K562 (cell line): ENCODE data around the gene LRRC4B. TPM values are rescaled to one million over a fixed set of nuclear protein-coding genes. Genes with fewer than 3 reads are reported as not detected.
A peak's percentile ranks its signal among the peaks of the same experiment; 100 is the strongest.

Source experiments
- ATAC-seq: fragments of 200-7000 bp; cut with Tn5 transposase; 3 replicates; pipeline ENCODE4 v1.9.1; 2020; ENCODE audit warnings: moderate library complexity
- BruUV-seq: library from RNA; stranded (reverse); fragments of 400-500 nt; replicated peaks from 2 replicates; lab custom pipeline; 2021; lab: Mats Ljungman, UMichigan
- CTCF ChIA-PET: fragments of 300-600 bp; formaldehyde crosslinking; extraction: SDS; loops from one replicate; lab custom pipeline; 2021; ENCODE audit warnings: low intra/inter-chr PET ratio; lab: Yijun Ruan, JAX
- POLR2A ChIA-PET: fragments of 300-600, 350-650 bp; sonication (Branson Sonifier 250); formaldehyde crosslinking; extraction: SDS; loops from one replicate; lab custom pipeline; 2021; ENCODE audit warnings: antibody characterized with exemption, inconsistent platforms; lab: Yijun Ruan, JAX
- DNase-seq, 4 experiments: peaks; one replicate each; pipeline versions ENCODE4 v3.0.0 to v3.0.0-alpha.2; 2011 to 2018; ENCODE audit warnings: low spot score in 3 of 4, mixed read lengths in 3 of 4; ENCODE audit errors: extremely low read depth in 1 of 4
- FAIRE-seq: peaks from 2 replicates; lab custom pipeline; 2011; peaks lifted over from hg19 to GRCh38; lab: Jason Lieb, UNC
- H2AFZ ChIP-seq: 2 replicates; pipeline ENCODE4 v1.6.0; 2011; ENCODE audit warnings: low read depth, low read length, control low read depth, inconsistent platforms
- H3K27ac ChIP-seq: fragments of 200-600 bp; 3 replicates; pipeline ENCODE4 v1.8.0; 2011; ENCODE audit warnings: low read depth, mild to moderate bottlenecking, control low read depth, inconsistent platforms, low read length, moderate library complexity, mixed read lengths; ENCODE audit errors: extremely low read depth
- H3K27me3 ChIP-seq, 2 experiments: fragments of 300-600 bp in 1 of 2; 2 replicates in 1 of 2; 3 replicates in 1 of 2; pipeline versions ENCODE4 v1.6.0 to v1.8.0; 2011; ENCODE audit warnings: inconsistent platforms in 2 of 2, low read length in 2 of 2, mild to moderate bottlenecking in 1 of 2, mixed read lengths in 1 of 2, moderate library complexity in 1 of 2; ENCODE audit not compliant: control insufficient read depth in 2 of 2, insufficient read depth in 2 of 2
- H3K36me3 ChIP-seq: fragments of 300-600 bp; 3 replicates; pipeline ENCODE4 v1.8.0; 2011; ENCODE audit warnings: mild to moderate bottlenecking, low read length, inconsistent platforms; ENCODE audit not compliant: control insufficient read depth, insufficient read depth
- H3K4me1 ChIP-seq, 2 experiments: fragments of 200-600 bp in 1 of 2; replicated peaks in 1 of 2; 2 replicates in 1 of 2; 3 replicates in 1 of 2; pipeline versions ENCODE4 v1.5.1 to v1.8.0; 2011; ENCODE audit warnings: inconsistent platforms in 2 of 2, low read length in 2 of 2, mild to moderate bottlenecking in 1 of 2, mixed read lengths in 1 of 2, moderate library complexity in 1 of 2; ENCODE audit not compliant: control insufficient read depth in 2 of 2, insufficient read depth in 2 of 2
- H3K4me2 ChIP-seq: 2 replicates; pipeline ENCODE4 v1.6.1; 2011; ENCODE audit warnings: low read length, control low read depth, inconsistent platforms, mixed read lengths; ENCODE audit not compliant: insufficient read depth
- H3K4me3 ChIP-seq: fragments of 200-600 bp; sonication (generic), shearing (Covaris generic); 2 replicates; pipeline ENCODE4 v1.5.1; 2016; ENCODE audit warnings: control low read depth, inconsistent platforms
- H3K79me2 ChIP-seq: fragments of 200-600 bp; 3 replicates; pipeline ENCODE4 v1.8.0; 2011; ENCODE audit warnings: low read length, inconsistent platforms; ENCODE audit not compliant: control insufficient read depth, insufficient read depth
- H3K9ac ChIP-seq, 2 experiments: 2 replicates each; pipeline versions ENCODE4 v1.6.0 to v1.6.1; 2011; ENCODE audit warnings: low read depth in 2 of 2, low read length in 2 of 2, control low read depth in 1 of 2, inconsistent platforms in 1 of 2, mild to moderate bottlenecking in 1 of 2, mixed read lengths in 1 of 2; ENCODE audit not compliant: insufficient read depth in 1 of 2
- H3K9me1 ChIP-seq: one replicate; pipeline ENCODE4 v1.6.0; 2011; ENCODE audit warnings: inconsistent platforms, mild to moderate bottlenecking, low read length, moderate library complexity; ENCODE audit not compliant: control insufficient read depth, insufficient read depth
- H3K9me3 ChIP-seq: replicated peaks from 2 replicates; pipeline ENCODE4 v1.5.1; 2011; ENCODE audit warnings: low read depth, low read length, inconsistent platforms; ENCODE audit not compliant: control insufficient read depth, insufficient read depth
- H4K20me1 ChIP-seq: replicated peaks from 2 replicates; pipeline ENCODE4 v1.6.1; 2011; ENCODE audit warnings: low read length, inconsistent platforms, mixed read lengths; ENCODE audit not compliant: control insufficient read depth, insufficient read depth
- ARHGAP35 ChIP-seq: fragments of 450-650 bp; IDR thresholded peaks from 2 replicates; pipeline ENCODE4 v1.6.1; 2018; ENCODE audit not compliant: partially characterized antibody
- MTF1 ChIP-seq: fragments of 250-450 bp; sonication (Bioruptor Pico); IDR thresholded peaks from 2 replicates; pipeline ENCODE4 v1.9.0; 2021; ENCODE audit warnings: moderate library complexity, mild to moderate bottlenecking, inconsistent platforms, borderline replicate concordance
- NEUROD1 ChIP-seq: fragments of 150-350 bp; IDR thresholded peaks from 2 replicates; pipeline ENCODE4 v1.6.1; 2014; ENCODE audit warnings: borderline replicate concordance, low read length, low read depth; ENCODE audit not compliant: partially characterized antibody
- POLR2G ChIP-seq: fragments of 200-400 bp; formaldehyde crosslinking; IDR thresholded peaks from 2 replicates; pipeline ENCODE4 v1.6.1; 2017; ENCODE audit warnings: low read depth, mild to moderate bottlenecking, antibody characterized with exemption, low read length, moderate library complexity
- WGBS: fragments of 100-300 bp; shearing (Covaris generic); methylation state at CpG from one replicate; pipeline ENCODE4 v1.1.6; 2016; ENCODE audit warnings: low coverage, mixed read lengths; ENCODE audit not compliant: insufficient coverage; ENCODE audit errors: missing lambda C conversion rate; 5-methylcytosine and 5-hydroxymethylcytosine counted together
- in situ Hi-C: fragments of 300-500 bp; cut with MboI; formaldehyde crosslinking; loops from 4 replicates; pipeline ENCODE4 v1.15.0; 2018; ENCODE audit warnings: inconsistent platforms, mixed read lengths
- intact Hi-C: fragments of 100-400 bp; cut with micrococcal nuclease; formaldehyde crosslinking; loops from 2 replicates; pipeline ENCODE4 v1.14.2; 2022
- polyA plus RNA-seq, 8 experiments: library from polyadenylated mRNA; depleted of rRNA in 4 of 8; stranded (reverse) in 5 of 8; unstranded in 3 of 8; fragments of >200 nt; fragmentation: Nextera tagmentation in 2 of 8; fragmentation: Illumina TruSeq in 1 of 8; extraction: Ambion mirVana in 2 of 8; extraction: Trizol in 1 of 8; gene quantifications; 2 replicates each; pipeline versions ENCODE4 v1.2.1 to v1.2.3, GENCODE V29; 2011 to 2014; ENCODE audit warnings: inconsistent platforms in 1 of 8, missing spikeins in 1 of 8
- total RNA-seq, 7 experiments: library from RNA; depleted of rRNA in 6 of 7; stranded (reverse); fragments of >200 nt in 6 of 7; fragmentation: Illumina TruSeq in 2 of 7; extraction: Trizol in 2 of 7; gene quantifications; 2 replicates each; pipeline versions ENCODE4 v1.2.1 to v1.2.3, GENCODE V29; 2011 to 2021; ENCODE audit warnings: low replicate concordance in 1 of 7
- TF ChIP-seq, protein P1 (sequence below): fragments of 250-450 bp; sonication (Bioruptor Pico); IDR thresholded peaks from 2 replicates; pipeline ENCODE4 v1.4.0; 2020; ENCODE audit warnings: borderline replicate concordance
- TF ChIP-seq, protein P2 (sequence below): fragments of 150-350 bp; IDR thresholded peaks from 2 replicates; pipeline ENCODE4 v1.6.1; 2014; ENCODE audit warnings: low read depth, mild to moderate bottlenecking, low read length, borderline replicate concordance
- TF ChIP-seq, protein P3 (sequence below), 2 experiments: fragments of 250-450 bp in 1 of 2; fragments of 450-650 bp in 1 of 2; sonication (Bioruptor Pico) in 1 of 2; IDR thresholded peaks; 2 replicates each; pipeline versions ENCODE4 v1.6.1 to v1.8.0; 2016 to 2021; ENCODE audit warnings: mild to moderate bottlenecking in 2 of 2, moderate library complexity in 2 of 2, missing compliant biosample characterization in 1 of 2, missing genetic modification characterization in 1 of 2

LRRC4B gene
- total and polyA plus RNA-seq, 9 of the 15 experiments (the other 6 are each of a cell fraction or from before 2014, with no cell fraction given) = 0.18 to 9.6 (median 2.9) TPM; not detected in 2

DNA sequence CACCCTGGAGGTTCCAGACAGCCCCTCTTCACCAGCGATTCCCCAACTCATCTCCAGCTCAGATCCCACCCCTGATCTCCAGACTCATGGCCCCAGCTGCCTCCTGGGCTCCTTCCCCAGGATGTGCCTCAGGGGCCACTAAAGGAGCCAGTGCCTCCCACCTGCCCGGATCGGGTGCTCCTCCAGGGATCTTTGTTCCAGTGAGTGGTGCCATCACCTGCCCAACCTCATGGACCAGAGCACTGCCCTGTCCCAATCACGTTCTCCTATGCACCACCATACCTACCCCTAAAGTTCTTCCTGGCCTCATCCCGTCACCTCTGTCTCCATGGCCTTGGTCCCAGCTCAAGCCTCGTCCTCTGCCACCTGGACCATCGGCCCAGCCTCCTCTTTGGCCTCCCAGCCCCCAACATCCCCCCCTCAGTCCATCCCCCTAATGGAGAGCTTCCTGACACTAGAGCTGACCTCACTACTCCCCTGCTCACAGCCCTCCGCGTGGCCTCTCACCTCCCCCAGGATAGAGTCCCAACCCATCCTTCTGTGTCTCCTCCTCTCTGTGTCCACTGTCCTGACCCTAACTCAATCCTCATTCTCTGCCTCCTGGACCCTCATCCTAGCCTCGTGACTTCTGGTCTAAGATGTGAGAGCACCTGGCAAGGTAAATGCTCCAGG lies 82.8 kb downstream of the LRRC4B start:
- Histone ChIP-seq H3K9ac (no peak overlapping the region), H3K4me2 (no peak overlapping the region), H2AFZ (no peak overlapping the region), H3K36me3 (peaks cover 29% of the 10 kb centered on the region; the same call in 2 of the 3 replicates), H3K27me3 (peaks cover 0 to 1% of the 10 kb centered on the region in 2 experiments; a peak in 1 of 5 replicates), H3K9me1 (no peaks in the 10 kb centered on the region), H3K4me1 (peaks cover 0 to 25% of the 10 kb centered on the region in 2 experiments; a peak in 2 of 5 replicates)
- ATAC-seq = no peak
- intact Hi-C loops (no loop called here), in situ Hi-C loops (no loop called here)
- POLR2A ChIA-PET = no interaction called here
- TF ChIP-seq POLR2G (0 out of 2 replicates have a peak, but pooled peaks have one; percentile 20), NEUROD1 (no peak)
- TF ChIP-seq, all 486 proteins: peak for 1
- no peak overlapping the region for H3K4me3 ChIP-seq
- no peaks in the 10 kb centered on the region for H3K79me2 ChIP-seq
- no TSS peak for BruUV-seq
- DNase-seq (no peak), FAIRE-seq (no peak)
- 57% methylated on average over 10 of the region's 10 CpGs for WGBS
- no peak overlapping the region for H3K27ac ChIP-seq
- CTCF ChIA-PET = no interaction called here
- H4K20me1 ChIP-seq = no peaks in the 10 kb centered on the region
- peaks cover 9% of the 10 kb centered on the region for H3K9me3 ChIP-seq

DNA sequence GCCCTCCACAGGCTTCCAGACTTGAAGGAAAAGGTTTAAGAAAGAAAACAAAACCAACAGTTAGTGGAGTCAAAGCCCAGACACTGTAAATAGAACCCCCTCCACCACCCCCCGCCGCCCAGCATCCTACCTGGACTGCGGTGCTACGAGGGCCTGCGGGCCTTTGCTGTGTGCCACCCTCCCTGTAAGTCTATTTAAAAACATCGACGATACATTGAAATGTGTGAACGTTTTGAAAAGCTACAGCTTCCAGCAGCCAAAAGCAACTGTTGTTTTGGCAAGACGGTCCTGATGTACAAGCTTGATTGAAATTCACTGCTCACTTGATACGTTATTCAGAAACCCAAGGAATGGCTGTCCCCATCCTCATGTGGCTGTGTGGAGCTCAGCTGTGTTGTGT lies 85.3 kb downstream of the LRRC4B start:
- Histone ChIP-seq H3K9ac (no peak overlapping the region), H3K9me1 (no peaks in the 10 kb centered on the region), H2AFZ (no peak overlapping the region), H3K36me3 (peaks cover 50% of the 10 kb centered on the region; the same call in 2 of the 3 replicates), H3K4me1 (peaks cover 0 to 34% of the 10 kb centered on the region in 2 experiments; a peak in 2 of 5 replicates), H4K20me1 (peaks cover 7% of the 10 kb centered on the region; the same call in 1 of the 2 replicates), H3K27ac (no peak overlapping the region), H3K27me3 (no peaks in the 10 kb centered on the region; a peak in 1 of 5 replicates), H3K79me2 (peaks cover 13% of the 10 kb centered on the region), H3K9me3 (peaks cover 9% of the 10 kb centered on the region), H3K4me2 (no peak overlapping the region), H3K4me3 (no peak overlapping the region)
- ChIA-PET CTCF (no interaction called here), POLR2A (interaction anchor here (0.7 to 1.3 kb wide), 2 partner anchors 23 to 132 kb away, joined by 3 to 4 read pairs; no protein-coding TSS in a partner anchor)
- DNase-seq (no peak), FAIRE-seq (no peak), ATAC-seq (no peak)
- intact Hi-C loops (no loop called here), in situ Hi-C loops (no loop called here)
- TSS peak; percentile 24 for BruUV-seq
- WGBS = 64% methylated on average over 10 of the region's 10 CpGs
- TF ChIP-seq MTF1 (CRISPR knock-in tag) = no peak
- TF ChIP-seq, protein P1, sequence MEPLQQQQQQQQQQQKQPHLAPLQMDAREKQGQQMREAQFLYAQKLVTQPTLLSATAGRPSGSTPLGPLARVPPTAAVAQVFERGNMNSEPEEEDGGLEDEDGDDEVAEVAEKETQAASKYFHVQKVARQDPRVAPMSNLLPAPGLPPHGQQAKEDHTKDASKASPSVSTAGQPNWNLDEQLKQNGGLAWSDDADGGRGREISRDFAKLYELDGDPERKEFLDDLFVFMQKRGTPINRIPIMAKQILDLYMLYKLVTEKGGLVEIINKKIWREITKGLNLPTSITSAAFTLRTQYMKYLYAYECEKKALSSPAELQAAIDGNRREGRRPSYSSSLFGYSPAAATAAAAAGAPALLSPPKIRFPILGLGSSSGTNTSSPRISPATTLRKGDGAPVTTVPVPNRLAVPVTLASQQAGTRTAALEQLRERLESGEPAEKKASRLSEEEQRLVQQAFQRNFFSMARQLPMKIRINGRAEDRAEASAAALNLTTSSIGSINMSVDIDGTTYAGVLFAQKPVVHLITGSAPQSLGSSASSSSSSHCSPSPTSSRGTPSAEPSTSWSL (CRISPR knock-in tag) = no peak
- TF ChIP-seq, protein P2, sequence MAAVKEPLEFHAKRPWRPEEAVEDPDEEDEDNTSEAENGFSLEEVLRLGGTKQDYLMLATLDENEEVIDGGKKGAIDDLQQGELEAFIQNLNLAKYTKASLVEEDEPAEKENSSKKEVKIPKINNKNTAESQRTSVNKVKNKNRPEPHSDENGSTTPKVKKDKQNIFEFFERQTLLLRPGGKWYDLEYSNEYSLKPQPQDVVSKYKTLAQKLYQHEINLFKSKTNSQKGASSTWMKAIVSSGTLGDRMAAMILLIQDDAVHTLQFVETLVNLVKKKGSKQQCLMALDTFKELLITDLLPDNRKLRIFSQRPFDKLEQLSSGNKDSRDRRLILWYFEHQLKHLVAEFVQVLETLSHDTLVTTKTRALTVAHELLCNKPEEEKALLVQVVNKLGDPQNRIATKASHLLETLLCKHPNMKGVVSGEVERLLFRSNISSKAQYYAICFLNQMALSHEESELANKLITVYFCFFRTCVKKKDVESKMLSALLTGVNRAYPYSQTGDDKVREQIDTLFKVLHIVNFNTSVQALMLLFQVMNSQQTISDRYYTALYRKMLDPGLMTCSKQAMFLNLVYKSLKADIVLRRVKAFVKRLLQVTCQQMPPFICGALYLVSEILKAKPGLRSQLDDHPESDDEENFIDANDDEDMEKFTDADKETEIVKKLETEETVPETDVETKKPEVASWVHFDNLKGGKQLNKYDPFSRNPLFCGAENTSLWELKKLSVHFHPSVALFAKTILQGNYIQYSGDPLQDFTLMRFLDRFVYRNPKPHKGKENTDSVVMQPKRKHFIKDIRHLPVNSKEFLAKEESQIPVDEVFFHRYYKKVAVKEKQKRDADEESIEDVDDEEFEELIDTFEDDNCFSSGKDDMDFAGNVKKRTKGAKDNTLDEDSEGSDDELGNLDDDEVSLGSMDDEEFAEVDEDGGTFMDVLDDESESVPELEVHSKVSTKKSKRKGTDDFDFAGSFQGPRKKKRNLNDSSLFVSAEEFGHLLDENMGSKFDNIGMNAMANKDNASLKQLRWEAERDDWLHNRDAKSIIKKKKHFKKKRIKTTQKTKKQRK = no peak
- TF ChIP-seq, protein P3, sequence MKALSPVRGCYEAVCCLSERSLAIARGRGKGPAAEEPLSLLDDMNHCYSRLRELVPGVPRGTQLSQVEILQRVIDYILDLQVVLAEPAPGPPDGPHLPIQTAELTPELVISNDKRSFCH (CRISPR knock-in tag; IDR thresholded peaks at IDR 0.05) = no peak
- TF ChIP-seq, protein P3 (tag; IDR thresholded peaks at IDR 0.05) = no peak
- no peak for TF ChIP-seq ARHGAP35
